Naive thymus-derived CD4-positive, alpha-beta T cell (primary cell): Measurements from ENCODE around the gene ATP8A1. TPM values are rescaled to one million over a fixed set of nuclear protein-coding genes. Genes with fewer than 3 reads are reported as not detected.
A peak's percentile ranks its signal among the peaks of the same experiment; 100 is the strongest.

ENCODE experiments used
- ATAC-seq: fragments of 150-1000 bp; cut with Tn5 transposase; 2 replicates; pipeline ENCODE4 v1.10.0; 2021; ENCODE audit warnings: mild to moderate bottlenecking, moderate library complexity
- CTCF ChIA-PET: fragments of 350-600 bp; sonication (Branson Sonifier 250); formaldehyde crosslinking; loops from one replicate; lab custom pipeline; 2021; ENCODE audit warnings: antibody characterized with exemption; lab: Charles Lee
- POLR2A ChIA-PET: fragments of 350-600 bp; sonication (Branson Sonifier 250); formaldehyde crosslinking; loops from one replicate; lab custom pipeline; 2021; ENCODE audit warnings: antibody characterized with exemption, inconsistent platforms; lab: Charles Lee
- DNase-seq, 9 donors: peaks; one replicate each; pipeline versions ENCODE4 v3.0.0 to v3.0.0-alpha.2; 2020 to 2022; ENCODE audit warnings: mixed read lengths in 1 of 9
- H3K27ac ChIP-seq: one replicate; pipeline ENCODE4 v1.7.0; 2013; ENCODE audit warnings: mild to moderate bottlenecking, low read depth, low read length, moderate library complexity
- H3K27me3 ChIP-seq, 2 donors: one replicate each; pipeline ENCODE4 v1.7.0; 2013; ENCODE audit warnings: low read length in 2 of 2, mild to moderate bottlenecking in 2 of 2, moderate library complexity in 2 of 2; ENCODE audit not compliant: control insufficient read depth in 2 of 2, insufficient read depth in 2 of 2
- H3K36me3 ChIP-seq, 3 experiments: 1 replicate in 2 of 3; 2 replicates in 1 of 3; pipeline ENCODE4 v1.7.0; 2013; ENCODE audit warnings: low read length in 3 of 3, mild to moderate bottlenecking in 3 of 3, moderate library complexity in 1 of 3; ENCODE audit not compliant: insufficient read depth in 3 of 3, control insufficient read depth in 2 of 3
- H3K4me1 ChIP-seq, 2 donors: one replicate each; pipeline ENCODE4 v1.7.0; 2013; ENCODE audit warnings: low read length in 2 of 2, mild to moderate bottlenecking in 2 of 2, moderate library complexity in 1 of 2; ENCODE audit not compliant: control insufficient read depth in 2 of 2, insufficient read depth in 2 of 2
- H3K4me3 ChIP-seq: 2 replicates; pipeline ENCODE4 v1.7.0; 2013; ENCODE audit warnings: mild to moderate bottlenecking, low read length
- H3K9me3 ChIP-seq, 3 experiments: 1 replicate in 2 of 3; 2 replicates in 1 of 3; pipeline ENCODE4 v1.7.0; 2013; ENCODE audit warnings: low read length in 3 of 3; ENCODE audit not compliant: control insufficient read depth in 2 of 3
- H3K27ac Mint-ChIP-seq, 9 donors: one replicate each; pipeline ENCODE4 v1.8.0; 2020 to 2022; ENCODE audit warnings: mixed read lengths in 9 of 9, mild to moderate bottlenecking in 8 of 9, moderate library complexity in 5 of 9, inconsistent platforms in 2 of 9
- H3K27me3 Mint-ChIP-seq, 5 donors: one replicate each; pipeline ENCODE4 v1.8.0; 2021 to 2022; ENCODE audit warnings: mixed read lengths in 5 of 5, mild to moderate bottlenecking in 1 of 5
- H3K36me3 Mint-ChIP-seq, 5 donors: one replicate each; pipeline ENCODE4 v1.8.0; 2020 to 2022; ENCODE audit warnings: mixed read lengths in 5 of 5, mild to moderate bottlenecking in 3 of 5, inconsistent platforms in 1 of 5
- H3K4me1 Mint-ChIP-seq, 7 donors: one replicate each; pipeline ENCODE4 v1.8.0; 2020 to 2022; ENCODE audit warnings: mixed read lengths in 7 of 7, mild to moderate bottlenecking in 3 of 7, inconsistent platforms in 1 of 7
- H3K4me3 Mint-ChIP-seq, 10 donors: one replicate each; pipeline ENCODE4 v1.8.0; 2020 to 2022; ENCODE audit warnings: mild to moderate bottlenecking in 10 of 10, mixed read lengths in 10 of 10, moderate library complexity in 6 of 10, inconsistent platforms in 2 of 10
- H3K9me3 Mint-ChIP-seq, 11 donors: one replicate each; pipeline ENCODE4 v1.8.0; 2020 to 2022; ENCODE audit warnings: mixed read lengths in 11 of 11, mild to moderate bottlenecking in 4 of 11, inconsistent platforms in 1 of 11, moderate library complexity in 1 of 11
- intact Hi-C, 2 donors: fragments of 100-400 bp; cut with micrococcal nuclease; formaldehyde crosslinking; loops; one replicate each; pipeline ENCODE4 v1.15.1; 2023
- polyA plus RNA-seq, 2 donors: library from polyadenylated mRNA; unstranded; fragments of 300-500 nt; fragmentation: Illumina TruSeq; gene quantifications; one replicate each; pipeline ENCODE4 v1.2.3, GENCODE V29; 2021
- total RNA-seq, 6 experiments: library from RNA in 5 of 6; stranded (reverse) in 5 of 6; gene quantifications; 1 replicate in 5 of 6; 2 replicates in 1 of 6; pipeline ENCODE4 v1.2.3 and lab custom pipeline; 2021 to 2026

Gene ATP8A1
- total and polyA plus RNA-seq, 7 experiments from 2014 or later: 8.8 to 66.8 (median 48.5) TPM

GRCh38 chr4:42683393-42683792, 26.5 kb upstream of the ATP8A1 start:
- no peak for DNase-seq
- H3K27me3 Mint-ChIP-seq: peaks cover 0 to 8% (median 0%) of the 10 kb centered on the region in 5 donors
- peaks cover 0 to 4% (median 0%) of the 10 kb centered on the region in 5 donors for H3K36me3 Mint-ChIP-seq
- Histone ChIP-seq H3K4me3 (no peak overlapping the region), H3K4me1 (peaks cover 0 to 9% of the 10 kb centered on the region in 2 donors), H3K36me3 (no peaks in the 10 kb centered on the region), H3K27ac (no peak overlapping the region), H3K27me3 (peaks cover 0 to 3% of the 10 kb centered on the region in 2 donors), H3K9me3 (no peaks in the 10 kb centered on the region)
- H3K27ac Mint-ChIP-seq: no peak overlapping the region
- CTCF ChIA-PET: no interaction called here
- POLR2A ChIA-PET: no interaction called here
- H3K4me3 Mint-ChIP-seq: no peak overlapping the region
- ATAC-seq: no peak
- peaks cover 4 to 35% (median 18%) of the 10 kb centered on the region in 7 donors for H3K4me1 Mint-ChIP-seq
- intact Hi-C loops: no loop called here
- H3K9me3 Mint-ChIP-seq: peaks cover 0 to 5% (median 0%) of the 10 kb centered on the region in 11 donors

GRCh38 chr4:42678512-42678911, 21.6 kb upstream of the ATP8A1 start:
- Mint-ChIP-seq H3K27ac (peak overlapping the region in 1 of 9 donors; percentile 74), H3K9me3 (peaks cover 0 to 5% (median 0%) of the 10 kb centered on the region in 11 donors), H3K4me1 (peaks cover 4 to 60% (median 28%) of the 10 kb centered on the region in 7 donors), H3K36me3 (peaks cover 0 to 11% (median 0%) of the 10 kb centered on the region in 5 donors), H3K4me3 (peak overlapping the region in 2 of 10 donors; percentile 53 to 61), H3K27me3 (no peaks in the 10 kb centered on the region)
- H3K36me3 ChIP-seq: no peaks in the 10 kb centered on the region
- no peaks in the 10 kb centered on the region for H3K27me3 ChIP-seq
- peaks cover 0 to 14% of the 10 kb centered on the region in 2 donors for H3K4me1 ChIP-seq
- no peak overlapping the region for H3K4me3 ChIP-seq
- no peaks in the 10 kb centered on the region for H3K9me3 ChIP-seq
- ChIA-PET POLR2A (interaction anchor here (1.0 to 3.2 kb wide), 2 partner anchors 9 to 22 kb away, joined by 4 to 18 read pairs; partner anchors contain the start of gene ATP8A1), CTCF (interaction anchor here (0.7 to 1.4 kb wide), 3 partner anchors 11 to 22 kb away, joined by 3 to 4 read pairs (median 4); partner anchors contain the start of gene ATP8A1)
- intact Hi-C loops: loop anchor here in 1 of 2 donors (1.0 kb wide), 1 partner anchor 23 kb away; no protein-coding TSS in a partner anchor
- DNase-seq (peak in 2 of 9 donors; percentile 12 to 31), ATAC-seq (no peak)
- H3K27ac ChIP-seq: no peak overlapping the region

GRCh38 chr4:42676066-42676951, 19.4 kb upstream of the ATP8A1 start:
- H3K4me1 ChIP-seq: peaks cover 20 to 26% of the 10 kb centered on the region in 2 donors
- peak overlapping the region in 2 of 9 donors; percentile 14 to 63 for H3K27ac Mint-ChIP-seq
- H3K36me3 Mint-ChIP-seq: peaks cover 0 to 14% (median 0%) of the 10 kb centered on the region in 5 donors
- H3K4me3 Mint-ChIP-seq: peak overlapping the region in 1 of 10 donors; percentile 61
- no peak for DNase-seq
- H3K36me3 ChIP-seq: no peaks in the 10 kb centered on the region
- ATAC-seq: no peak
- H3K4me3 ChIP-seq: no peak overlapping the region
- H3K27ac ChIP-seq: no peak overlapping the region
- no peaks in the 10 kb centered on the region for H3K27me3 Mint-ChIP-seq
- H3K27me3 ChIP-seq: no peaks in the 10 kb centered on the region
- no peaks in the 10 kb centered on the region for H3K9me3 ChIP-seq
- intact Hi-C loops: no loop called here
- peaks cover 17 to 70% (median 43%) of the 10 kb centered on the region in 7 donors for H3K4me1 Mint-ChIP-seq
- H3K9me3 Mint-ChIP-seq: peaks cover 0 to 7% (median 0%) of the 10 kb centered on the region in 11 donors
- POLR2A ChIA-PET: interaction anchor here (0.8 to 1.1 kb wide), 2 partner anchors 8 to 31 kb away, joined by 3 read pairs; no protein-coding TSS in a partner anchor
- CTCF ChIA-PET: interaction anchor here (0.9 kb wide), 1 partner anchor 73 kb away, joined by 3 read pairs; no protein-coding TSS in a partner anchor

- intact Hi-C loops: loop anchor here (1.0 to 5.0 kb wide), 2 partner anchors 8 to 681 kb away; partner anchors contain the start of gene SLC30A9 (in 1 of the 2)
- POLR2A ChIA-PET: interaction anchor here (0.8 to 1.7 kb wide), 3 partner anchors 12 to 74 kb away, joined by 5 to 27 read pairs (median 5); partner anchors contain the start of gene ATP8A1
- DNase-seq: peak in 2 of 9 donors; percentile 8 to 17
- Histone ChIP-seq H3K27ac (no peak overlapping the region), H3K36me3 (no peaks in the 10 kb centered on the region), H3K27me3 (no peaks in the 10 kb centered on the region), H3K9me3 (no peaks in the 10 kb centered on the region), H3K4me3 (no peak overlapping the region), H3K4me1 (peaks cover 23 to 28% of the 10 kb centered on the region in 2 donors)
- Mint-ChIP-seq H3K4me3 (peak overlapping the region in 9 of 10 donors; percentile 5 to 76 (median 58)), H3K4me1 (peaks cover 25 to 60% (median 41%) of the 10 kb centered on the region in 7 donors), H3K27ac (peak overlapping the region; percentile 56 to 97 (median 78)), H3K9me3 (peaks cover 0 to 8% (median 0%) of the 10 kb centered on the region in 11 donors), H3K36me3 (peaks cover 0 to 14% (median 0%) of the 10 kb centered on the region in 5 donors), H3K27me3 (no peaks in the 10 kb centered on the region)
- CTCF ChIA-PET: interaction anchor here (0.6 to 1.3 kb wide), 2 partner anchors 17 to 114 kb away, joined by 3 read pairs; no protein-coding TSS in a partner anchor
- ATAC-seq: no peak
Measured at GRCh38 chr4:42673082-42673425, 16.1 kb upstream of the ATP8A1 start.

GRCh38 chr4:42672359-42673081, 15.6 kb upstream of the ATP8A1 start:
- Mint-ChIP-seq H3K4me1 (peaks cover 25 to 55% (median 37%) of the 10 kb centered on the region in 7 donors), H3K4me3 (peak overlapping the region in 9 of 10 donors; percentile 5 to 76 (median 64)), H3K36me3 (peaks cover 0 to 14% (median 0%) of the 10 kb centered on the region in 5 donors), H3K27me3 (no peaks in the 10 kb centered on the region), H3K9me3 (peaks cover 0 to 8% (median 0%) of the 10 kb centered on the region in 11 donors), H3K27ac (peak overlapping the region; percentile 56 to 97 (median 82))
- intact Hi-C loops: loop anchor here (1.0 to 5.0 kb wide), 2 partner anchors 9 to 680 kb away; partner anchors contain the start of gene SLC30A9 (in 1 of the 2)
- Histone ChIP-seq H3K27ac (peak overlapping the region; percentile 15), H3K27me3 (no peaks in the 10 kb centered on the region), H3K4me3 (no peak overlapping the region), H3K36me3 (no peaks in the 10 kb centered on the region), H3K9me3 (no peaks in the 10 kb centered on the region), H3K4me1 (peaks cover 20 to 28% of the 10 kb centered on the region in 2 donors)
- ATAC-seq (no peak), DNase-seq (peak in 2 of 9 donors; percentile 6 to 9)
- ChIA-PET POLR2A (interaction anchor here (0.8 to 1.7 kb wide), 3 partner anchors 11 to 75 kb away, joined by 5 to 27 read pairs (median 5); partner anchors contain the start of gene ATP8A1), CTCF (interaction anchor here (0.6 to 1.3 kb wide), 2 partner anchors 17 to 114 kb away, joined by 3 read pairs; no protein-coding TSS in a partner anchor)
